Activated CD8-positive, alpha-beta memory T cell treated with anti-CD3 and anti-CD28 coated beads for 36 hours (primary cell): ENCODE measurements around the gene NFIC. TPM values are rescaled to one million over a fixed set of nuclear protein-coding genes. Genes with fewer than 3 reads are reported as not detected.

Experiments
- CTCF ChIA-PET: fragments of 350-600 bp; sonication (Branson Sonifier 250); formaldehyde crosslinking; loops from one replicate; lab custom pipeline; 2021; ENCODE audit warnings: antibody characterized with exemption; lab: Charles Lee
- POLR2A ChIA-PET: fragments of 350-600 bp; sonication (Branson Sonifier 250); formaldehyde crosslinking; loops from one replicate; lab custom pipeline; 2021; ENCODE audit warnings: antibody characterized with exemption; lab: Charles Lee
- total RNA-seq, 2 experiments: library from RNA; stranded (reverse); gene quantifications; one replicate each; pipeline ENCODE4 v1.2.3, GENCODE V29; 2021

The NFIC gene
- total RNA-seq, 2 experiments from 2014 or later: 17.7 to 19.3 TPM

GRCh38 chr19:3351702-3352447 lies 14.5 kb upstream of the NFIC start:
- POLR2A ChIA-PET: no interaction called here
- CTCF ChIA-PET: no interaction called here

GRCh38 chr19:3353493-3353892 lies 12.9 kb upstream of the NFIC start:
- ChIA-PET POLR2A (no interaction called here), CTCF (no interaction called here)

GRCh38 chr19:3356805-3357204 lies 9.6 kb upstream of the NFIC start:
- CTCF ChIA-PET: interaction anchor here (0.5 kb wide), 1 partner anchor 146 kb away, joined by 3 read pairs; no protein-coding TSS in a partner anchor
- POLR2A ChIA-PET: no interaction called here

GRCh38 chr19:3357271-3357991 lies 9.0 kb upstream of the NFIC start:
- POLR2A ChIA-PET: no interaction called here

GRCh38 chr19:3357992-3358688 lies 8.2 kb upstream of the NFIC start:
- CTCF ChIA-PET: no interaction called here

More at GRCh38 chr19:3357271-3357991, 9.0 kb upstream of the NFIC start:
- CTCF ChIA-PET: interaction anchor here (0.5 kb wide), 1 partner anchor 146 kb away, joined by 3 read pairs; no protein-coding TSS in a partner anchor

GRCh38 chr19:3358689-3359014 lies 7.7 kb upstream of the NFIC start:
- POLR2A ChIA-PET: no interaction called here
- CTCF ChIA-PET: no interaction called here

More at GRCh38 chr19:3357992-3358688, 8.2 kb upstream of the NFIC start:
- POLR2A ChIA-PET: no interaction called here

- CTCF ChIA-PET: no interaction called here
- POLR2A ChIA-PET: no interaction called here
Observed at GRCh38 chr19:3359015-3359918, 7.1 kb upstream of the NFIC start.

- POLR2A ChIA-PET: no interaction called here
- CTCF ChIA-PET: no interaction called here
Observed at GRCh38 chr19:3359919-3360420, 6.4 kb upstream of the NFIC start.

GRCh38 chr19:3360421-3361383 lies 5.7 kb upstream of the NFIC start:
- POLR2A ChIA-PET: no interaction called here
- CTCF ChIA-PET: interaction anchor here (1.2 kb wide), 1 partner anchor 69 kb away, joined by 4 read pairs; no protein-coding TSS in a partner anchor

GRCh38 chr19:3361384-3362216 lies 4.8 kb upstream of the NFIC start:
- CTCF ChIA-PET: interaction anchor here (1.2 kb wide), 1 partner anchor 68 kb away, joined by 4 read pairs; no protein-coding TSS in a partner anchor
- POLR2A ChIA-PET: no interaction called here

- ChIA-PET POLR2A (no interaction called here), CTCF (interaction anchor here (1.2 kb wide), 1 partner anchor 67 kb away, joined by 4 read pairs; no protein-coding TSS in a partner anchor)
Observed at GRCh38 chr19:3362217-3362906, 4.0 kb upstream of the NFIC start.

GRCh38 chr19:3363841-3364500 lies 2.4 kb upstream of the NFIC start:
- ChIA-PET CTCF (interaction anchor here (1.3 kb wide), 1 partner anchor 65 kb away, joined by 3 read pairs; no protein-coding TSS in a partner anchor), POLR2A (no interaction called here)

GRCh38 chr19:3364501-3364858 lies 1.9 kb upstream of the NFIC start:
- ChIA-PET POLR2A (no interaction called here), CTCF (interaction anchor here (1.3 kb wide), 1 partner anchor 65 kb away, joined by 3 read pairs; no protein-coding TSS in a partner anchor)

GRCh38 chr19:3365093-3365835 lies 1.1 kb upstream of the NFIC start:
- CTCF ChIA-PET: interaction anchor here (1.3 kb wide), 1 partner anchor 64 kb away, joined by 3 read pairs; no protein-coding TSS in a partner anchor

More at GRCh38 chr19:3365093-3365835, 1.1 kb upstream of the NFIC start:
- POLR2A ChIA-PET: no interaction called here
